Parathyroid adenoma (tissue), 2 donors: ENCODE data around the gene ALDH1A1.

ENCODE experiments used
- H2AFZ ChIP-seq: fragments of 300-600 bp; sonication (generic); one replicate; pipeline ENCODE4 v1.7.0; 2017; ENCODE audit warnings: antibody characterized with exemption, mild to moderate bottlenecking
- H3K27ac ChIP-seq: fragments of 300-600 bp; sonication (generic); one replicate; pipeline ENCODE4 v1.7.0; 2017
- H3K27me3 ChIP-seq: fragments of 300-600 bp; sonication (generic); one replicate; pipeline ENCODE4 v1.7.0; 2017; ENCODE audit warnings: low read length; ENCODE audit not compliant: control insufficient read depth, insufficient read depth
- H3K36me3 ChIP-seq: fragments of 300-600 bp; sonication (generic); one replicate; pipeline ENCODE4 v1.7.0; 2017; ENCODE audit warnings: low read length; ENCODE audit not compliant: control insufficient read depth, insufficient read depth
- H3K4me1 ChIP-seq: fragments of 300-600 bp; sonication (generic); one replicate; pipeline ENCODE4 v1.7.0; 2017; ENCODE audit warnings: control low read depth
- H3K4me2 ChIP-seq: fragments of 300-600 bp; sonication (generic); one replicate; pipeline ENCODE4 v1.7.0; 2017; ENCODE audit warnings: low read length
- H3K4me3 ChIP-seq: fragments of 300-600 bp; sonication (generic); one replicate; pipeline ENCODE4 v1.7.0; 2017; ENCODE audit warnings: low read depth, low read length
- H3K79me2 ChIP-seq: fragments of 300-600 bp; sonication (generic); one replicate; pipeline ENCODE4 v1.7.0; 2017; ENCODE audit warnings: control low read depth
- H3K9ac ChIP-seq: fragments of 300-600 bp; sonication (generic); one replicate; pipeline ENCODE4 v1.7.0; 2017; ENCODE audit warnings: mild to moderate bottlenecking
- H3K9me3 ChIP-seq: fragments of 300-600 bp; sonication (generic); one replicate; pipeline ENCODE4 v1.7.0; 2017; ENCODE audit warnings: low read length; ENCODE audit not compliant: control insufficient read depth
- CTCF ChIP-seq: fragments of 300-600 bp; sonication (generic); IDR thresholded peaks from one replicate; pipeline ENCODE4 v1.7.0; 2017; ENCODE audit warnings: antibody characterized with exemption, mild to moderate bottlenecking
- donor health status: primary hyperparathyroidism.

Gene ALDH1A1

GRCh38 chr9:72931437-72931836, 21.4 kb downstream of the ALDH1A1 start:
- Histone ChIP-seq H3K27ac (no peak overlapping the region), H3K36me3 (no peaks in the 10 kb centered on the region), H3K79me2 (no peaks in the 10 kb centered on the region), H3K9ac (no peak overlapping the region), H3K27me3 (no peaks in the 10 kb centered on the region), H3K9me3 (no peaks in the 10 kb centered on the region), H3K4me2 (no peak overlapping the region), H2AFZ (no peak overlapping the region), H3K4me1 (no peaks in the 10 kb centered on the region), H3K4me3 (no peak overlapping the region)
- no peak for TF ChIP-seq CTCF

- no peak for TF ChIP-seq CTCF
- Histone ChIP-seq H3K27ac (no peak overlapping the region), H3K27me3 (no peaks in the 10 kb centered on the region)
Measured at GRCh38 chr9:72930828-72931227, 22.0 kb downstream of the ALDH1A1 start.

GRCh38 chr9:72929542-72929941, 23.3 kb downstream of the ALDH1A1 start:
- no peak overlapping the region for H3K27ac ChIP-seq
- H3K36me3 ChIP-seq: no peaks in the 10 kb centered on the region
- H3K9me3 ChIP-seq: no peaks in the 10 kb centered on the region
- TF ChIP-seq CTCF: no peak
- H2AFZ ChIP-seq: no peak overlapping the region
- H3K4me2 ChIP-seq: no peak overlapping the region
- H3K4me1 ChIP-seq: no peaks in the 10 kb centered on the region
- no peak overlapping the region for H3K4me3 ChIP-seq
- no peak overlapping the region for H3K9ac ChIP-seq
- H3K27me3 ChIP-seq: no peaks in the 10 kb centered on the region
- H3K79me2 ChIP-seq: no peaks in the 10 kb centered on the region

More at GRCh38 chr9:72930828-72931227, 22.0 kb downstream of the ALDH1A1 start:
- H3K9ac ChIP-seq: no peak overlapping the region
- no peaks in the 10 kb centered on the region for H3K9me3 ChIP-seq
- no peaks in the 10 kb centered on the region for H3K36me3 ChIP-seq
- H3K79me2 ChIP-seq: no peaks in the 10 kb centered on the region
- H3K4me1 ChIP-seq: no peaks in the 10 kb centered on the region
- H3K4me3 ChIP-seq: no peak overlapping the region
- H2AFZ ChIP-seq: no peak overlapping the region
- no peak overlapping the region for H3K4me2 ChIP-seq

GRCh38 chr9:72928042-72928507, 24.8 kb downstream of the ALDH1A1 start:
- Histone ChIP-seq H3K4me2 (no peak overlapping the region), H3K36me3 (no peaks in the 10 kb centered on the region), H3K4me1 (no peaks in the 10 kb centered on the region), H3K27ac (no peak overlapping the region), H3K27me3 (no peaks in the 10 kb centered on the region), H3K9me3 (no peaks in the 10 kb centered on the region), H3K4me3 (no peak overlapping the region), H3K79me2 (no peaks in the 10 kb centered on the region), H2AFZ (no peak overlapping the region), H3K9ac (no peak overlapping the region)
- TF ChIP-seq CTCF: no peak

GRCh38 chr9:72926506-72926905, 26.3 kb downstream of the ALDH1A1 start:
- TF ChIP-seq CTCF: no peak
- H3K4me3 ChIP-seq: no peak overlapping the region
- no peaks in the 10 kb centered on the region for H3K9me3 ChIP-seq
- H3K4me2 ChIP-seq: no peak overlapping the region
- H3K27ac ChIP-seq: no peak overlapping the region
- no peak overlapping the region for H3K9ac ChIP-seq
- no peaks in the 10 kb centered on the region for H3K27me3 ChIP-seq
- no peak overlapping the region for H2AFZ ChIP-seq
- no peaks in the 10 kb centered on the region for H3K79me2 ChIP-seq
- no peaks in the 10 kb centered on the region for H3K36me3 ChIP-seq
- no peaks in the 10 kb centered on the region for H3K4me1 ChIP-seq
